A673 (cell line): ENCODE measurements around the gene DLG2.

ENCODE experiments used
- CTCF ChIP-seq: fragments of 300-800, 200-600 bp; sonication (generic); conservative IDR thresholded peaks from 2 replicates; pipeline ENCODE4 v1.5.1; 2017; ENCODE audit warnings: low read depth, mild to moderate bottlenecking, antibody characterized with exemption, low read length, moderate library complexity, mixed read lengths
- EZH2 ChIP-seq: fragments of 200-600 bp; sonication (generic); IDR thresholded peaks from 2 replicates; pipeline ENCODE4 v1.6.1; 2017; ENCODE audit warnings: borderline replicate concordance, low read depth, mild to moderate bottlenecking, mixed read lengths, antibody characterized with exemption, low read length; ENCODE audit not compliant: poor library complexity, severe bottlenecking

GRCh38 chr11:84465040-84465439 lies 1162.1 kb downstream of the DLG2 start:
- TF ChIP-seq CTCF: no peak
- no peak for TF ChIP-seq EZH2
